Lung (tissue), 12 donors: ENCODE data around the gene TRPM5. TPM values are rescaled to one million over a fixed set of nuclear protein-coding genes. Genes with fewer than 3 reads are reported as not detected.
A peak's percentile ranks its signal among the peaks of the same experiment; 100 is the strongest.

Source experiments
- ATAC-seq: fragments of 200-7000 bp; cut with Tn5 transposase; one replicate; pipeline ENCODE4 v1.9.1; 2020; ENCODE audit warnings: moderate number of reproducible peaks; ENCODE audit not compliant: insufficient read depth, low FRiP score
- DNase-seq, 3 donors: peaks; one replicate each; pipeline ENCODE4 v3.0.0-alpha.2; 2013 to 2017
- H3K27ac ChIP-seq, 2 donors: one replicate each; pipeline ENCODE4 v1.5.1; 2013; ENCODE audit warnings: mild to moderate bottlenecking in 2 of 2, moderate library complexity in 2 of 2, control low read depth in 1 of 2, inconsistent platforms in 1 of 2, low read depth in 1 of 2, low read length in 1 of 2
- H3K27me3 ChIP-seq, 3 donors: one replicate each; pipeline ENCODE4 v1.5.1; 2013; ENCODE audit warnings: low read length in 2 of 3; ENCODE audit not compliant: control insufficient read depth in 3 of 3, insufficient read depth in 3 of 3
- H3K36me3 ChIP-seq, 4 donors: one replicate each; pipeline ENCODE4 v1.5.1; 2013; ENCODE audit warnings: low read length in 4 of 4, mild to moderate bottlenecking in 1 of 4, moderate library complexity in 1 of 4; ENCODE audit not compliant: control insufficient read depth in 4 of 4, insufficient read depth in 4 of 4
- H3K4me1 ChIP-seq, 5 donors: one replicate each; pipeline ENCODE4 v1.5.1; 2013; ENCODE audit warnings: low read length in 5 of 5, mild to moderate bottlenecking in 2 of 5, moderate library complexity in 1 of 5; ENCODE audit not compliant: control insufficient read depth in 5 of 5, insufficient read depth in 5 of 5
- H3K4me3 ChIP-seq: one replicate; pipeline ENCODE4 v1.5.1; 2013; ENCODE audit warnings: mild to moderate bottlenecking, control low read depth, moderate library complexity
- H3K9ac ChIP-seq, 2 donors: one replicate each; pipeline ENCODE4 v1.5.1; 2013; ENCODE audit warnings: low read length in 2 of 2, control low read depth in 1 of 2; ENCODE audit not compliant: insufficient read depth in 1 of 2
- H3K9me3 ChIP-seq, 4 donors: one replicate each; pipeline ENCODE4 v1.5.1; 2013; ENCODE audit warnings: low read length in 3 of 4, mild to moderate bottlenecking in 1 of 4, moderate library complexity in 1 of 4; ENCODE audit not compliant: control insufficient read depth in 4 of 4, insufficient read depth in 3 of 4
- CTCF ChIP-seq: IDR thresholded peaks from 2 replicates; pipeline ENCODE4 v1.5.1; 2012; ENCODE audit warnings: mild to moderate bottlenecking; ENCODE audit errors: control extremely low read depth, extremely low read depth
- WGBS, 2 donors: extraction: QIAGEN DNeasy Blood & Tissue Kit; methylation state at CpG; one replicate each; pipeline ENCODE4 v1.1.7; 2013; 5-methylcytosine and 5-hydroxymethylcytosine counted together
- polyA plus RNA-seq, 2 donors: library from polyadenylated mRNA; stranded (reverse); fragments of 200-250 nt; gene quantifications; one replicate each; pipeline ENCODE4 v1.2.1, GENCODE V29; 2013
- total RNA-seq, 2 donors: library from RNA; depleted of rRNA in 1 of 2; stranded (reverse); fragments of >200 nt in 1 of 2; gene quantifications; one replicate each; pipeline ENCODE4 v1.2.1, GENCODE V29; 2014 to 2021
- donor health status: control.
- donor health status: control.
- donor health status: Bipolar disorder and iron deficiency.
- donor health status: healthy.
- donor health status: DM: yes; HTN: yes; CAD: no.

The TRPM5 gene
- total and polyA plus RNA-seq, 4 donors: 0.02 to 0.20 (median 0.11) TPM

- H3K4me1 ChIP-seq: peaks cover 0 to 5% (median 0%) of the 10 kb centered on the region in 5 donors
- ATAC-seq: no peak
- no peaks in the 10 kb centered on the region for H3K9me3 ChIP-seq
- H3K36me3 ChIP-seq: no peaks in the 10 kb centered on the region
- no peak overlapping the region for H3K9ac ChIP-seq
- DNase-seq: no peak
- no peak overlapping the region for H3K27ac ChIP-seq
- WGBS, 2 donors: 90 to 92% methylated on average over 17 of the region's 17 CpGs
- no peak overlapping the region for H3K4me3 ChIP-seq
- no peak for TF ChIP-seq CTCF
- no peaks in the 10 kb centered on the region for H3K27me3 ChIP-seq
Measured at GRCh38 chr11:2421996-2422395, 22.3 kb downstream of the TRPM5 start.

GRCh38 chr11:2421226-2421994 lies 22.9 kb downstream of the TRPM5 start:
- Histone ChIP-seq H3K27ac (no peak overlapping the region), H3K4me3 (no peak overlapping the region), H3K36me3 (no peaks in the 10 kb centered on the region), H3K9ac (no peak overlapping the region), H3K4me1 (peaks cover 0 to 5% (median 0%) of the 10 kb centered on the region in 5 donors), H3K9me3 (no peaks in the 10 kb centered on the region), H3K27me3 (no peaks in the 10 kb centered on the region)
- ATAC-seq (no peak), DNase-seq (no peak)
- no peak for TF ChIP-seq CTCF
- WGBS, 2 donors: 78 to 84% methylated on average over 19 of the region's 19 CpGs

GRCh38 chr11:2420502-2421225 lies 23.6 kb downstream of the TRPM5 start:
- ATAC-seq (peak; percentile 90), DNase-seq (peak; percentile 84 to 88 (median 86))
- H3K27ac ChIP-seq: no peak overlapping the region
- no peak overlapping the region for H3K4me3 ChIP-seq
- TF ChIP-seq CTCF: peak; percentile 91
- H3K4me1 ChIP-seq: peaks cover 0 to 5% (median 0%) of the 10 kb centered on the region in 5 donors
- no peaks in the 10 kb centered on the region for H3K36me3 ChIP-seq
- H3K9ac ChIP-seq: no peak overlapping the region
- 26 to 34% methylated on average over 44 of the region's 44 CpGs for WGBS, 2 donors
- no peaks in the 10 kb centered on the region for H3K27me3 ChIP-seq
- no peaks in the 10 kb centered on the region for H3K9me3 ChIP-seq
